HepG2 (cell line): ENCODE data around the gene PTPRM. TPM values are rescaled to one million over a fixed set of nuclear protein-coding genes. Genes with fewer than 3 reads are reported as not detected.

Source experiments
- ATAC-seq: fragments of 200-7000 bp; cut with Tn5 transposase; 3 replicates; pipeline ENCODE4 v1.9.1; 2020; ENCODE audit warnings: mild to moderate bottlenecking, moderate library complexity
- BruUV-seq: library from RNA; stranded (reverse); fragments of 400-500 nt; replicated peaks from 2 replicates; lab custom pipeline; 2021; lab: Mats Ljungman, UMichigan
- CTCF ChIA-PET: fragments of 300-600 bp; formaldehyde crosslinking; extraction: SDS; loops from one replicate; lab custom pipeline; 2021; ENCODE audit warnings: low total read pairs, inconsistent platforms, low intra/inter-chr PET ratio; lab: Yijun Ruan, JAX
- POLR2A ChIA-PET: fragments of 350-600 bp; sonication (Branson Sonifier 250); formaldehyde crosslinking; loops from one replicate; lab custom pipeline; 2020; ENCODE audit warnings: antibody characterized with exemption, inconsistent platforms; lab: Yijun Ruan, JAX
- DNase-seq: peaks from one replicate; pipeline ENCODE4 v3.0.0-alpha.2; 2015; ENCODE audit warnings: low spot score
- FAIRE-seq: peaks from 3 replicates; lab custom pipeline; 2011; peaks lifted over from hg19 to GRCh38; lab: Jason Lieb, UNC
- H2AFZ ChIP-seq: one replicate; pipeline ENCODE4 v1.6.1; 2011; ENCODE audit warnings: low read length, inconsistent platforms
- H3K27ac ChIP-seq: fragments of 300-600 bp; 3 replicates; pipeline ENCODE4 v1.8.0; 2011; ENCODE audit warnings: mixed run types, mild to moderate bottlenecking, mixed read lengths, low read length, inconsistent platforms; ENCODE audit not compliant: insufficient read depth; ENCODE audit errors: extremely low read length
- H3K27me3 ChIP-seq, 2 experiments: fragments of 200-600 bp in 1 of 2; 2 replicates in 1 of 2; 3 replicates in 1 of 2; pipeline versions ENCODE4 v1.6.0 to v1.8.0; 2011; ENCODE audit warnings: low read length in 2 of 2, mild to moderate bottlenecking in 2 of 2, moderate library complexity in 2 of 2, inconsistent platforms in 1 of 2; ENCODE audit not compliant: insufficient read depth in 2 of 2, control insufficient read depth in 1 of 2
- H3K36me3 ChIP-seq, 2 experiments: fragments of 200-600 bp in 1 of 2; replicated peaks in 1 of 2; 2 replicates in 1 of 2; 3 replicates in 1 of 2; pipeline versions ENCODE4 v1.5.1 to v1.8.0; 2011; ENCODE audit warnings: low read length in 2 of 2, inconsistent platforms in 1 of 2; ENCODE audit not compliant: insufficient read depth in 2 of 2, control insufficient read depth in 1 of 2
- H3K4me1 ChIP-seq: 2 replicates; pipeline ENCODE4 v1.5.1; 2012; ENCODE audit warnings: low read length, inconsistent platforms; ENCODE audit not compliant: insufficient read depth
- H3K4me2 ChIP-seq: 2 replicates; pipeline ENCODE4 v1.6.0; 2011; ENCODE audit warnings: low read depth, low read length, inconsistent platforms
- H3K4me3 ChIP-seq, 3 experiments: fragments of 200-600 bp in 1 of 3; sonication (generic), shearing (Covaris generic) in 1 of 3; replicated peaks in 1 of 3; 2 replicates each; pipeline ENCODE4 v1.5.1; 2011 to 2016; ENCODE audit warnings: low read length in 3 of 3, inconsistent platforms in 2 of 3, low read depth in 2 of 3, mild to moderate bottlenecking in 2 of 3, control low read depth in 1 of 3, mixed read lengths in 1 of 3; ENCODE audit not compliant: insufficient read depth in 1 of 3
- H3K79me2 ChIP-seq: one replicate; pipeline ENCODE4 v1.6.1; 2011; ENCODE audit warnings: low read length, inconsistent platforms; ENCODE audit not compliant: insufficient read depth
- H3K9ac ChIP-seq: 2 replicates; pipeline ENCODE4 v1.6.0; 2011; ENCODE audit warnings: mild to moderate bottlenecking, low read depth, low read length, inconsistent platforms; ENCODE audit not compliant: insufficient read depth
- H3K9me3 ChIP-seq: 2 replicates; pipeline ENCODE4 v1.5.1; 2012; ENCODE audit warnings: mild to moderate bottlenecking, low read length
- H4K20me1 ChIP-seq: 2 replicates; pipeline ENCODE4 v1.6.0; 2011; ENCODE audit warnings: inconsistent platforms, mild to moderate bottlenecking, low read length, moderate library complexity; ENCODE audit not compliant: insufficient read depth
- AFF4 ChIP-seq: sonication (generic); formaldehyde crosslinking; IDR thresholded peaks from 2 replicates; pipeline ENCODE4 v1.4.0; 2020; ENCODE audit warnings: missing genetic modification reagents
- CSRNP2 ChIP-seq: sonication (generic); formaldehyde crosslinking; conservative IDR thresholded peaks from 2 replicates; pipeline ENCODE4 v1.8.0; 2022; ENCODE audit warnings: low read depth, missing genetic modification reagents
- SYNCRIP ChIP-seq: fragments of 200-400 bp; formaldehyde crosslinking; IDR thresholded peaks from 2 replicates; pipeline ENCODE4 v1.6.1; 2018; ENCODE audit warnings: mild to moderate bottlenecking, low read depth, low read length; ENCODE audit not compliant: insufficient read depth
- TBL1XR1 ChIP-seq: fragments of 150-350 bp; IDR thresholded peaks from 2 replicates; pipeline ENCODE4 v1.6.1; 2014; ENCODE audit warnings: borderline replicate concordance, low read length; ENCODE audit not compliant: partially characterized antibody
- ZNF460 ChIP-seq: sonication (generic); formaldehyde crosslinking; IDR thresholded peaks from 2 replicates; pipeline ENCODE4 v1.5.1; 2020; ENCODE audit warnings: missing genetic modification reagents, mild to moderate bottlenecking, borderline replicate concordance
- ZNF530 ChIP-seq: sonication (generic); formaldehyde crosslinking; IDR thresholded peaks from 2 replicates; pipeline ENCODE4 v1.5.0; 2020; ENCODE audit warnings: low read depth, mild to moderate bottlenecking, missing genetic modification reagents
- ZNF546 ChIP-seq: sonication (generic); formaldehyde crosslinking; conservative IDR thresholded peaks from 2 replicates; pipeline ENCODE4 v1.8.1; 2023; ENCODE audit warnings: mild to moderate bottlenecking, missing genetic modification reagents
- WGBS: methylation state at CpG from one replicate; pipeline ENCODE4 v1.1.6; 2017; ENCODE audit warnings: low lambda C conversion rate; 5-methylcytosine and 5-hydroxymethylcytosine counted together
- in situ Hi-C: cut with HindIII; loops from 2 replicates; pipeline ENCODE4 v1.10.0; 2017; ENCODE audit warnings: low pct_unique_long_range_greater_than_20kb; ENCODE audit not compliant: extremely low pct_ligation_motif_present
- intact Hi-C: fragments of 100-400 bp; cut with micrococcal nuclease; formaldehyde crosslinking; loops from one replicate; pipeline ENCODE4 v1.10.0; 2022; ENCODE audit not compliant: unreplicated experiment
- polyA plus RNA-seq, 8 experiments: library from polyadenylated mRNA; depleted of rRNA in 3 of 8; stranded (reverse) in 7 of 8; unstranded in 1 of 8; fragments of >200 nt; fragmentation: Illumina TruSeq in 4 of 8; extraction: Trizol in 4 of 8; gene quantifications; 2 replicates each; pipeline versions ENCODE4 v1.2.1 to v1.2.3, GENCODE V29; 2011 to 2016; ENCODE audit warnings: low read depth in 4 of 8, missing spikeins in 1 of 8, mixed read lengths in 1 of 8; ENCODE audit not compliant: insufficient read depth in 1 of 8
- total RNA-seq, 5 experiments: library from RNA; depleted of rRNA; stranded (reverse); fragments of >200 nt; fragmentation: Illumina TruSeq; extraction: Trizol; gene quantifications; 2 replicates each; pipeline ENCODE4 v1.2.3, GENCODE V29; 2016; ENCODE audit warnings: low read depth in 1 of 5

PTPRM gene
- total and polyA plus RNA-seq, 2 of the 13 experiments (the other 11 are each of a cell fraction or from before 2014, with no cell fraction given) = 12.6 to 108 TPM

- Histone ChIP-seq H3K4me1 (no peaks in the 10 kb centered on the region), H3K27me3 (no peaks in the 10 kb centered on the region), H3K4me2 (no peak overlapping the region), H2AFZ (no peak overlapping the region), H3K27ac (no peak overlapping the region), H3K9ac (no peak overlapping the region), H3K36me3 (no peaks in the 10 kb centered on the region), H3K4me3 (no peak overlapping the region), H4K20me1 (no peaks in the 10 kb centered on the region), H3K9me3 (no peaks in the 10 kb centered on the region), H3K79me2 (no peaks in the 10 kb centered on the region)
- POLR2A ChIA-PET = no interaction called here
- BruUV-seq = no TSS peak
- in situ Hi-C loops = no loop called here
- FAIRE-seq (no peak), DNase-seq (no peak), ATAC-seq (no peak)
- 97% methylated on average over 3 of the region's 3 CpGs for WGBS
- no peak for TF ChIP-seq CSRNP2 (CRISPR knock-in tag)
- TF ChIP-seq ZNF546 (CRISPR knock-in tag) = no peak
- TF ChIP-seq SYNCRIP = no peak
- no peak for TF ChIP-seq ZNF460 (CRISPR knock-in tag)
- TF ChIP-seq TBL1XR1 = no peak
- TF ChIP-seq ZNF530 = no peak
- no peak for TF ChIP-seq AFF4 (CRISPR knock-in tag)
- intact Hi-C loops = no loop called here
- CTCF ChIA-PET = no interaction called here
Observed at GRCh38 chr18:8001711-8002301, 434.7 kb downstream of the PTPRM start.
